Skeletal muscle satellite cell (primary cell): ENCODE data around the gene POLR3K.

Source experiments
- H3K27me3 ChIP-seq: 2 replicates; pipeline ENCODE4 v1.7.0; 2013; ENCODE audit warnings: low read length; ENCODE audit not compliant: control insufficient read depth, insufficient read depth
- H3K36me3 ChIP-seq: 2 replicates; pipeline ENCODE4 v1.7.0; 2013; ENCODE audit warnings: mild to moderate bottlenecking, control low read depth, low read length; ENCODE audit not compliant: insufficient read depth
- H3K4me1 ChIP-seq: 2 replicates; pipeline ENCODE4 v1.7.0; 2013; ENCODE audit warnings: low read length; ENCODE audit not compliant: control insufficient read depth, insufficient read depth
- H3K4me2 ChIP-seq: 2 replicates; pipeline ENCODE4 v1.7.0; 2013; ENCODE audit warnings: mild to moderate bottlenecking, low read length
- H3K4me3 ChIP-seq: 2 replicates; pipeline ENCODE4 v1.7.0; 2013; ENCODE audit warnings: low read length
- H3K9ac ChIP-seq: 2 replicates; pipeline ENCODE4 v1.7.0; 2013; ENCODE audit warnings: mild to moderate bottlenecking, low read depth, low read length, moderate library complexity
- H3K9me3 ChIP-seq: replicated peaks from 2 replicates; pipeline ENCODE4 v1.7.0; 2013; ENCODE audit warnings: mild to moderate bottlenecking, control low read depth, low read length

The POLR3K gene

GRCh38 chr16:88613-89012 lies 35.2 kb upstream of the POLR3K start:
- H3K36me3 ChIP-seq: peaks cover 58% of the 10 kb centered on the region
- no peak overlapping the region for H3K4me2 ChIP-seq
- peaks cover 27% of the 10 kb centered on the region for H3K4me1 ChIP-seq
- no peaks in the 10 kb centered on the region for H3K9me3 ChIP-seq
- H3K9ac ChIP-seq: no peak overlapping the region
- H3K4me3 ChIP-seq: no peak overlapping the region
- no peaks in the 10 kb centered on the region for H3K27me3 ChIP-seq

- Histone ChIP-seq H3K9ac (no peak overlapping the region), H3K9me3 (no peaks in the 10 kb centered on the region), H3K36me3 (peaks cover 57% of the 10 kb centered on the region), H3K4me1 (peaks cover 41% of the 10 kb centered on the region), H3K27me3 (no peaks in the 10 kb centered on the region), H3K4me3 (no peak overlapping the region), H3K4me2 (no peak overlapping the region)
These were observed 33.1 kb upstream of the POLR3K start for GRCh38 chr16:86483-86952.

GRCh38 chr16:85865-86264 lies 32.5 kb upstream of the POLR3K start:
- peak overlapping the region; percentile 34 for H3K9ac ChIP-seq

GRCh38 chr16:85407-85782 lies 32.0 kb upstream of the POLR3K start:
- Histone ChIP-seq H3K9me3 (no peaks in the 10 kb centered on the region), H3K4me3 (no peak overlapping the region), H3K36me3 (peaks cover 60% of the 10 kb centered on the region), H3K9ac (peak overlapping the region; percentile 34), H3K27me3 (no peaks in the 10 kb centered on the region), H3K4me1 (peaks cover 48% of the 10 kb centered on the region), H3K4me2 (peak overlapping the region; percentile 43)

More at GRCh38 chr16:85865-86264, 32.5 kb upstream of the POLR3K start:
- no peaks in the 10 kb centered on the region for H3K27me3 ChIP-seq
- H3K36me3 ChIP-seq: peaks cover 58% of the 10 kb centered on the region
- no peak overlapping the region for H3K4me2 ChIP-seq
- H3K9me3 ChIP-seq: no peaks in the 10 kb centered on the region
- peaks cover 45% of the 10 kb centered on the region for H3K4me1 ChIP-seq
- no peak overlapping the region for H3K4me3 ChIP-seq

GRCh38 chr16:84718-85406 lies 31.5 kb upstream of the POLR3K start:
- Histone ChIP-seq H3K9me3 (no peaks in the 10 kb centered on the region), H3K4me1 (peaks cover 53% of the 10 kb centered on the region), H3K4me3 (no peak overlapping the region), H3K4me2 (peak overlapping the region; percentile 67), H3K9ac (peak overlapping the region; percentile 55), H3K27me3 (no peaks in the 10 kb centered on the region), H3K36me3 (peaks cover 59% of the 10 kb centered on the region)

GRCh38 chr16:83781-84615 lies 30.6 kb upstream of the POLR3K start:
- Histone ChIP-seq H3K4me3 (no peak overlapping the region), H3K4me2 (peak overlapping the region; percentile 67), H3K36me3 (peaks cover 59% of the 10 kb centered on the region), H3K9me3 (no peaks in the 10 kb centered on the region), H3K27me3 (no peaks in the 10 kb centered on the region), H3K9ac (peak overlapping the region; percentile 55), H3K4me1 (peaks cover 61% of the 10 kb centered on the region)

- Histone ChIP-seq H3K36me3 (peaks cover 53% of the 10 kb centered on the region), H3K4me3 (no peak overlapping the region), H3K9ac (no peak overlapping the region)
These were observed 29.7 kb upstream of the POLR3K start for GRCh38 chr16:83060-83603.

GRCh38 chr16:79151-80054 lies 26.0 kb upstream of the POLR3K start:
- Histone ChIP-seq H3K36me3 (peaks cover 25% of the 10 kb centered on the region), H3K4me1 (peaks cover 78% of the 10 kb centered on the region), H3K4me2 (peak overlapping the region; percentile 99), H3K4me3 (peak overlapping the region; percentile 95), H3K9me3 (no peaks in the 10 kb centered on the region), H3K27me3 (no peaks in the 10 kb centered on the region), H3K9ac (peak overlapping the region; percentile 99)

More at GRCh38 chr16:83060-83603, 29.7 kb upstream of the POLR3K start:
- Histone ChIP-seq H3K4me2 (no peak overlapping the region), H3K4me1 (peaks cover 66% of the 10 kb centered on the region), H3K27me3 (no peaks in the 10 kb centered on the region), H3K9me3 (no peaks in the 10 kb centered on the region)

- H3K4me2 ChIP-seq: peak overlapping the region; percentile 99
- peak overlapping the region; percentile 95 for H3K4me3 ChIP-seq
- H3K9me3 ChIP-seq: no peaks in the 10 kb centered on the region
- H3K27me3 ChIP-seq: no peaks in the 10 kb centered on the region
- H3K4me1 ChIP-seq: peaks cover 78% of the 10 kb centered on the region
- peaks cover 25% of the 10 kb centered on the region for H3K36me3 ChIP-seq
- peak overlapping the region; percentile 99 for H3K9ac ChIP-seq
These were observed 25.2 kb upstream of the POLR3K start for GRCh38 chr16:78444-79150.

- peak within 1 kb of the TSS; percentile 95 for H3K4me3 ChIP-seq
- peak within 1 kb of the TSS; percentile 99 for H3K9ac ChIP-seq
- peaks cover 22% of the 10 kb centered on the region for H3K36me3 ChIP-seq
- H3K4me2 ChIP-seq: peak within 1 kb of the TSS; percentile 99
- no peaks in the 10 kb centered on the region for H3K27me3 ChIP-seq
- peaks cover 76% of the 10 kb centered on the region for H3K4me1 ChIP-seq
- H3K9me3 ChIP-seq: no peaks in the 10 kb centered on the region
These were observed 24.5 kb upstream of the POLR3K start, which contains the start of gene MPG for GRCh38 chr16:77807-78443. Gene MPG, plus strand, starts transcription at chr16:78225. Its CDS starts 85 bp downstream, at chr16:78310.
